GM12878 (cell line): ENCODE results near the gene SLC25A45.

Experiments used
- CBFB ChIP-seq: IDR thresholded peaks from 2 replicates; pipeline ENCODE4 v1.6.1; 2016; ENCODE audit warnings: antibody characterized with exemption, low read depth
- CHD1 ChIP-seq: IDR thresholded peaks from 2 replicates; pipeline ENCODE4 v1.6.1; 2012; ENCODE audit warnings: low read depth, low read length, improper control_type of control experiment
- EP300 ChIP-seq, 2 experiments: fragments of 150-350 bp in 1 of 2; IDR thresholded peaks; 2 replicates each; pipeline ENCODE4 v1.6.1; 2011 to 2012; ENCODE audit warnings: low read depth in 2 of 2, low read length in 2 of 2, borderline replicate concordance in 1 of 2, improper control_type of control experiment in 1 of 2, inconsistent platforms in 1 of 2; ENCODE audit not compliant: control insufficient read depth in 1 of 2
- EZH2 ChIP-seq: IDR thresholded peaks from 2 replicates; pipeline ENCODE4 v1.6.1; 2012; ENCODE audit warnings: low read depth, mild to moderate bottlenecking, control low read depth, inconsistent platforms, low read length, borderline replicate concordance; ENCODE audit not compliant: control insufficient read depth
- KDM1A ChIP-seq: fragments of 200-600 bp; sonication (generic); IDR thresholded peaks from 2 replicates; pipeline ENCODE4 v1.6.1; 2016; ENCODE audit warnings: borderline replicate concordance
- MTA2 ChIP-seq: fragments of 450-650 bp; IDR thresholded peaks from 2 replicates; pipeline ENCODE4 v1.6.1; 2016; ENCODE audit warnings: low read depth, mild to moderate bottlenecking, moderate library complexity
- RELB ChIP-seq: fragments of 450-650 bp; IDR thresholded peaks from 2 replicates; pipeline ENCODE4 v1.6.1; 2017; ENCODE audit warnings: low read depth, mild to moderate bottlenecking, moderate library complexity
- TAF1 ChIP-seq: IDR thresholded peaks from 2 replicates; pipeline ENCODE4 v1.6.1; 2011; ENCODE audit warnings: mild to moderate bottlenecking, low read depth, low read length, borderline replicate concordance
- TARDBP ChIP-seq: IDR thresholded peaks from 2 replicates; pipeline ENCODE4 v1.6.1; 2016; ENCODE audit warnings: borderline replicate concordance

DNA sequence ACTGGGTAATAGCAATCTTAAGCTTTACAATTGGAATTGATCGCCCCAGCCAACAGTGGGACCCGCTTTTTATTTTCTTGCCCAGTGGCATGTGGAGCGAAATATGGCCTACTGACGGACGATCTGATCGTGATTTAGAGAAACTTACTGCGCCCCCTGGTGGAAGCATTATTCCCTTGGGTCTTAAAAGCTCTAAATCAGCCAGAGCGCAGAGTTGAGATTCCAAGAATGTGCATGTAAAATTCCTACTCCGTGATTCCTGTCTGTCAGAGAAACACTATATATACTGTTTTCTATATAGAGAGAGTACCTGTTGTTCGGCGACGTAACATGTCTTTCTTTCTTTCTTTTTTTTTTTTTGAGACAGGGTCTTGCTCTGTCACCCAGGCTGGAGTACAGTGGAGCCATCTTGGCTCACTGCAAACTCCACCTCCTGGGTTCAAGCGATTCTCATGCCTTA, 52.5 kb downstream of the SLC25A45 start:
- TF ChIP-seq TAF1 (no peak), EZH2 (no peak), TARDBP (no peak), CHD1 (no peak), MTA2 (peak; percentile 25; the same call in 1 of the 2 replicates), KDM1A (no peak), CBFB (no peak), RELB (no peak), EP300 (IDR thresholded peaks at IDR 0.05; ENCODE audit: borderline replicate concordance in 1 of 2, control insufficient read depth in 1 of 2, low read depth in 2 of 2, low read length in 2 of 2) (no peak)
